GM19395 (cell line): ENCODE measurements around the gene CNTNAP2.
"Not testable (repeated sequence)": the region's sequence is repeated elsewhere in the genome, so short reads cannot be mapped to it uniquely, and the experiment has no call there.

Experiments
- ATAC-seq: cut with Tn5 transposase; IDR thresholded peaks from one replicate; pipeline ENCODE4 v1.9.1; 2021; ENCODE audit warnings: mild to moderate bottlenecking, moderate library complexity; ENCODE audit not compliant: unreplicated experiment

Gene CNTNAP2

DNA sequence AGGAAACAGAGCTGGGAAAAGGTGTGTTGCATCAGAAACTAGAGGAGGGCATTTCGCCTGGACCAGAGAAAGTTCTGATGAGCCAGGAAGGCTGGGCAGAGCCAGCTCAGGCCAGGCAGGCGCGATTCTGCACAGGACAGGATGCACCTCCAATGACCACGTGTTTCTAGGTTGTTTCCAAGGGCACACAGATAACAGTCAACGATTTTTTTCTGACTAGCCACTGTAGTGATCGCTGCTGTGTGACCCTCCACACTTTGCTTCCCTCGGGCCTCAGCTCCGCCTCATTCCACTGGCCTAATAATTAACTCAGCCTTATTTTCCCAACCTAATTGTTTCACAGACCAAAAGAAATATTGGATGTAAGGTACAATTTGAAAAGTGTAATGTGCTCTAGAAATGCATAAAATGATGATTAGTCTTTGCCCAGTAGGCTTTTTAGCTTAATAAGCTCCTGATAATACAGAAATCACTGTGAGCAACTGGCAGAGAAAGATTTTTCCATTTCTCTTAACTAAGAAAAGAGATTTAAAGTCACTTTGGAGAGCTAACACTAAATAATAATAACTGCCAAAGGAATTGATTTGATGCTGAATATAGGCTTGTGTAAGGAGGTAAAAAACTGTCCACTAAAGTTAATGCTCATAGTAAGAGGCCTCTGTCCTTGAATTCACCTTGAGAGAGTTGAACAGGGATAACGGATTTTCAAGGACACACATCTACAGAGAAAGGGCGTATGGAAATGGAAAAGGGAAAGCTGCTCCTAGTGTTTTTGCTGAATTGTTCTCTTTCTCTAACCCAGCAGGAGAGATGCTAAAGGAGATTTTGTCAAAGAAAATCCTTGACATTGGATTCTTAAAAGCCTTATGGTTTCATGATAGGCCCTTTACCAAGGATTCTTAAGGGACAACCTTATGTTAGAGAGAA, 2183.0 kb downstream of the CNTNAP2 start:
- no peak for ATAC-seq

DNA sequence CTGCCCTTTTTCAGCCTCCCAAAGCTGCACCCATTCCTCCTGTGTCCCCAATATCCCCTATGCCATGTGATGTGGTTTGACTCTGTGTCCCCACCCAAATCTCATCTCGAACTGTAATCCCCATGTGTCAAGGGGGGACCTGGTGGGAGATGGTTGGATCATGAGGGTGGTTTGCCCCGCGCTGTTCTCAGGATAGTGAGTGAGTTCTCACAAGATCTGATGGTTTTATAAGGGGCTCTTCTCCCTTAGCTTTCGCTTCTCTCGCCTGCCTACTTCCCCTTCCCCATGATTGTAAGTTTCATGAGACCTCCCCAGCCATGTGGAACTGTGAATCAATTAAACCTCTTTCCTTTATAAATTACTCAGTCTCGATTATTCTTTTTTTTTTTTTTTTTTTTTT, 2185.8 kb downstream of the CNTNAP2 start:
- ATAC-seq = not testable (repeated sequence)

DNA sequence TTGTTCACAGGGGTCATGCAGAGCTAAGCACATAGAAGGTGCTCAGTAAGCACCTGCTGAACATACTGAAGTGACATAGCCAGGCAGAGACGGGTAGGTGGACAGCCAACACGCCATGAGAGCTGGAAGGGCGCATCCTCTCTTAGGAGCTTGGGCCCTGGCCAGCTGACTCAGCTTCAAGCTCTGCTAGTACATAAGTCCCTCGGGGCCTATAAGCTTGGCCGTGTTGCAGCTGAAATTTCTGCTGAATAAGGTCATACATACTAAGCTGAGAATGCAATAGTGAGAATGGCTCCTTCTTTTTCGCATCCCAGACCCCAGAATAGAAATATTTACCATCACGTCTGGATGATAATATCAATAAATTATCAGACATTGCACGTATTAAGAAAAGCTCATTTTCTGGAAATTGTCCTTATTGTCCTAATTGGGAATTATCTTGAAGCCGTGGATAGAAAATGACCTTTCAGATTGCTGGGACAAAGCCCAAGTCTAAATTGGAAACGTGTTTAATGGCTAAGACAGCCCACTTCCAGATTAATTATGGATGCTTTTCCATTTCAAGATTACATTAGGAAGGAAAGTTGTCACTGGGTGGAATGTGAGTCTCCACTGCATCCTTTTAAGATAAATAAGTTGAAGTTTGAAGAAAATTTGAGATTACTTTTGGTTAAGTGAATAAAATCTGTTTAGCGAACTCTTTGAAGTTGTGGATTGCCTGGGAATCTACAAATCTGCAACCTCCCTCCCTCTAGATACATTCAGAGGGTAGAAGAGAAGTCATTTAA, 2186.9 kb downstream of the CNTNAP2 start:
- ATAC-seq = no peak

DNA sequence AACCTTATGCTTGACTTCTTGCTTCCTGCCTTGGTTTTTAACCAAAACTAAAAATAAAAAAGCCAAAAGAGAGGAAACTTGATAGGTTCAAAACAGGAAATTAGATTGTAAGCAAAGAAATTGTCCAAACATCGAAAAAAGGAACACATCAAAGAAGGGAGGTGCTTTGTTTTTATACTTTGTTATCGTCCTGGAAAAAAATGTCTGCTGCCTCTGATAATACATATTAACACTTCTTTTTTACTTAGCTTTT, 2187.4 kb downstream of the CNTNAP2 start:
- no peak for ATAC-seq

GRCh38 chr7:148304456-148304855, 2187.9 kb downstream of the CNTNAP2 start:
- peak; percentile 56 for ATAC-seq

- ATAC-seq = peak; percentile 65
Observed at GRCh38 chr7:148306759-148307158, 2190.2 kb downstream of the CNTNAP2 start.

GRCh38 chr7:148318102-148318811, 2201.7 kb downstream of the CNTNAP2 start:
- no peak for ATAC-seq

- no peak for ATAC-seq
Observed at GRCh38 chr7:148318838-148319237, 2202.2 kb downstream of the CNTNAP2 start.

DNA sequence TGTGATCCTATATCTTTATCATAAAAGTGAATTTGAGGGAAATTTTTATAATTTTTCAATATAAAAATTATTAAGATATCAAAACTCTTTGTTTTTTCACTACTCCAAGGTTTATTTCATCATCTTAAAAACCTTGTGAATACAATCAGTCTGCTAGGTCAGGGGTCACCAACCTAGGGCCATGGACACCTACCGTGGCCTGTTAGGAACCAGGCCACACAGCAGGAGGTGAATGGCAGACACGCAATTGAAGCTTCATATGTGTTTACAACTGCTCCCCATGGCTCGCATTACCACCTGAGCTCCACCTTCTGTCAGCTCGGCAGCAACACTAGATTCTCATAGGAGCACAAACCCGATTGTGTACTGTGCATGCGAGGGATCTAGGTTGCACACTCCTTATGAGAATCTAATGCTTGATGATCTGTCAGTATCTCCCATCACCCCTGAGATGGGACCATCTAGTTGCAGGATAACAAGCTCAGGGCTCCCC, 2202.8 kb downstream of the CNTNAP2 start:
- no peak for ATAC-seq

DNA sequence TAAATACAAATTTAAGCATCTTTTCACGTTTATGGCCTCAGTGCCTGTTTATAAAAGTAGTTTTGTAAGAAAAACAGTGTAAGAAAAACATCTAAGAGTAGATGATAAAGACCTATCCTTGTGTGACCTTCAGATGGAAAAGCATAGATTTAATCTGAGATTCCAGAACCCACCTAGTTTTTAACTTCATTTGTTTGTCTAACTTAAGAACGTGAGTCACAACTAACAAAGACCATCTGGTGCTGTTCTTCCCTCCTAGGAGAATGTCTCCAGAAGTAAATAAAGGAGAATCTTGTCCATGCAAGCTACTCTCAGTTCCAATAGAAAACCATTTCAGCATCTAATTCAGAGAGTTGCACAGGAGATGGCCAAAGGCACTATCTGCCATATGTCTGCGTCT, 2208.6 kb downstream of the CNTNAP2 start:
- no peak for ATAC-seq

DNA sequence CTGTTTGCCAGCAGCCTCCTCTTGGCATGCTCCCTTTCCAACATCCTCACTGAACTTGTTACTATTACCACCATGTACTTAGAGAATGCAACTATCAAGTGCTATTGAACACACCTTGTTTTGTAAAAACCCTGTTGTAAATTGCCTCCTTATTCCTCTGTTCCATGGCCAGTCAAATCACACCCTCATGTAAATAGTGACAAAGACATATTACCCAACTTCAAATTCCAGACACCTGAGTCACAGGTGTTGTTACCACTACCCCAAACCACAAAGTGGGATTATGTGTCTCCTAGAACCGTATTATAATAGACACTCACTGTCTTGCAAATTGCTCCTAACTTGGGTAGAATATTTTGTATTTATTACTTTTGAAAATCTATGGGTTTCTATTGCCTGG, 2210.8 kb downstream of the CNTNAP2 start:
- ATAC-seq = no peak

DNA sequence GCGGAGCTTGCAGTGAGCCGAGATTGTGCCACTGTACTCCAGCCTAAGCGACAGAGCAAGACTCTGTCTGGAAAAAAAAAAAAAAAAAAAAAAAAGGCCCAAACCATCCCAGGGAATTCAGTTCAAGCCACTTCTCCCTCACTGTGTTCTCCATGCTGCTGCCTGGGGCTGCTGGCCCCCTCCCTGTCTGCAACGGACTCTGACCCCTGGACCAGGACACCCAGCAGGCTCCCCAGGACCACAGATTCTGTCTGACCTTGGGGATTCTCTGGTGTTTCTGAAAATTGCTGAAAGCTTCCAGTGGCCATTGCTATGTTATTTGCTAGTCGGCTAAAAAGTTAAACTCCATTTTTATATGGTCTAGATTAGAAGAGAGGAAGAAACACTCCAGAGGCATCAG, 2212.3 kb downstream of the CNTNAP2 start:
- ATAC-seq = no peak

GRCh38 chr7:148330124-148330818, 2213.7 kb downstream of the CNTNAP2 start:
- ATAC-seq = no peak

- ATAC-seq = no peak
Observed at GRCh38 chr7:148330822-148331221, 2214.2 kb downstream of the CNTNAP2 start.

DNA sequence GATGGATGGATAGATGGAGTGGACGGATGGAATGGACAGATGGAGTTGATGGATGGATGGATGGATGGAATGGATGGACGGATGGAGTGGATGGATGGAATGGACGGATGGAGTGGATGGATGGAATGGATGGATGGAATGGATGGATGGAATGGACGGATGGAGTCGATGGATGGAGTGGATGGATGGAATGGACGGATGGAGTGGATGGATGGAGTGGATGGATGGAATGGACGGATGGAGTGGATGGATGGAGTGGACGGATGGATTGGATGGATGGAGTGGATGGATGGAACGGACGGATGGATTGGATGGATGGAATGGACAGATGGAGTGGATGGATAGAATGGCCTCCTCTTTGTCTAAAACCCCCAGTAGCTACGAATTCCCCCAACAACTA, 2214.9 kb downstream of the CNTNAP2 start:
- not testable (repeated sequence) for ATAC-seq

- no peak for ATAC-seq
Observed at GRCh38 chr7:148332191-148333186, 2215.9 kb downstream of the CNTNAP2 start.

GRCh38 chr7:148334441-148334956, 2217.9 kb downstream of the CNTNAP2 start:
- ATAC-seq = no peak

GRCh38 chr7:148334959-148335577, 2218.5 kb downstream of the CNTNAP2 start:
- no peak for ATAC-seq

DNA sequence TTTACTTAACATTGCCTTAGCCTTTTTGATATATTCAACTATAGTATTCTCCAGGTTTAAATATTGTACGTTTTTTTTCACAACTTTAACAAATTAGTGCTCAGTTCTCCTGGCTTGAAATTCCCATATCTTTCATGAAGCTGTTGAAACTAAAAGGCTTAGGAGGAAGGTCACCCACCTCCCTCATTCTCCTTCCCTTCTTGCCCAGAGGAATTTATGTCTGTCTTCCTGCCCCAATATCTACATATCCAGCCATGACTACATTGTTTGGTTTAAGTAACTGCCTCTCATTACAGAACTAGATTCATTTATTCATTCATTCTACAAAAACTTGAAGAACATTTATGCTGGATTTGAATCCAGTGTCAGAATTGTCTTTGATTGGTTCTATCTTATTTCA, 2219.2 kb downstream of the CNTNAP2 start:
- ATAC-seq = no peak
